Measurements from ENCODE around the gene STK16. TPM values are rescaled to one million over a fixed set of nuclear protein-coding genes. Genes with fewer than 3 reads are reported as not detected.
A peak's percentile ranks its signal among the peaks of the same experiment; 100 is the strongest.

STK16 gene
- total and polyA plus RNA-seq, 10 donors: 17.0 to 47.6 (median 29.5) TPM

DNA sequence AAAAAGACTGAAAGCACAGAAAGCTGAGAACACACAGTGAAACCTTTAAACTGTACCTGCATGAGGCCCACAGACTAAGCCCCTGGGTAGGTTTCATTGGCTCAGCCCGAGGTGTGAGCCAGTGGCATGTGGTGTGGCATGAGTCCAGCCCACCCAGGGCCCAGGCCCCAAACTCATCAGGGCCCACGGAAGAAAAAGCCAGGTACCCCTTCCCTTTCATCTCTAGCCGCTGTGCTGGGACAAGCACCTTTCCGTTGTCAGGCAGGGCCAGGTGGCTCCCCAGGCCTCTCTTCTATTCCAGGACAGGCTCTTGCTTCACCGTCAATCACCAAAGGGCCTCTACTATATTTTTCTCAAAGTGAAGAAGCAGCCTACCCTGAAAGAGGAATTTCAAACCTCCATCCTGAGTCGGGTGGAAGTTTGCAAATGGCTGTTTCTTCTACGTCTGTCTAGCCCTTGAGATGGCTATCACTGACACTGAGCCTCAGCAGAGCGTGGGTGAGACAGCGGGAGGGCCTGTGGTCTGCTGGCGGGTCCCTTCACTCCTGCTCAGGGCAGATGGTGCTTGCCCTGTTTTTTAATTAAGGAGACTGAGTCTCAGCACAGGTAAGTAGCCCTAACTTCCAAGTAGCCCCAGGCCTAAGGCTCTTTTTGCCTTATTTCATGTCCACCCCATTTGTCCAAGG, 42.4 kb downstream of the STK16 start:
- peaks cover 0 to 35% (median 15%) of the 10 kb centered on the region in 6 donors for H3K4me1 ChIP-seq
- intact Hi-C loops (cut with DNase I; ENCODE audit: low total_unique reads): no loop called here
- DNase-seq: no peak
- H3K27me3 ChIP-seq (replicated peaks in 1 of 7): no peaks in the 10 kb centered on the region
- peaks cover 0 to 43% (median 33%) of the 10 kb centered on the region in 6 donors for H3K36me3 ChIP-seq
- 72 to 79% (median 78%) methylated on average over 10 of the region's 10 CpGs for WGBS, 5 donors
- TF ChIP-seq POLR2AphosphoS5 (IDR thresholded peaks at IDR 0.05) (no peak), POLR2A (IDR thresholded peaks at IDR 0.05) (no peak)
- TF ChIP-seq, protein P1, sequence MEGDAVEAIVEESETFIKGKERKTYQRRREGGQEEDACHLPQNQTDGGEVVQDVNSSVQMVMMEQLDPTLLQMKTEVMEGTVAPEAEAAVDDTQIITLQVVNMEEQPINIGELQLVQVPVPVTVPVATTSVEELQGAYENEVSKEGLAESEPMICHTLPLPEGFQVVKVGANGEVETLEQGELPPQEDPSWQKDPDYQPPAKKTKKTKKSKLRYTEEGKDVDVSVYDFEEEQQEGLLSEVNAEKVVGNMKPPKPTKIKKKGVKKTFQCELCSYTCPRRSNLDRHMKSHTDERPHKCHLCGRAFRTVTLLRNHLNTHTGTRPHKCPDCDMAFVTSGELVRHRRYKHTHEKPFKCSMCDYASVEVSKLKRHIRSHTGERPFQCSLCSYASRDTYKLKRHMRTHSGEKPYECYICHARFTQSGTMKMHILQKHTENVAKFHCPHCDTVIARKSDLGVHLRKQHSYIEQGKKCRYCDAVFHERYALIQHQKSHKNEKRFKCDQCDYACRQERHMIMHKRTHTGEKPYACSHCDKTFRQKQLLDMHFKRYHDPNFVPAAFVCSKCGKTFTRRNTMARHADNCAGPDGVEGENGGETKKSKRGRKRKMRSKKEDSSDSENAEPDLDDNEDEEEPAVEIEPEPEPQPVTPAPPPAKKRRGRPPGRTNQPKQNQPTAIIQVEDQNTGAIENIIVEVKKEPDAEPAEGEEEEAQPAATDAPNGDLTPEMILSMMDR (IDR thresholded peaks at IDR 0.05 in 8 of 11, conservative IDR thresholded peaks at IDR 0.05 in 3 of 11): no peak
- no peaks in the 10 kb centered on the region for H3K9me3 ChIP-seq
- no peak overlapping the region for H3K4me3 ChIP-seq
- no peak overlapping the region for H3K27ac ChIP-seq

DNA sequence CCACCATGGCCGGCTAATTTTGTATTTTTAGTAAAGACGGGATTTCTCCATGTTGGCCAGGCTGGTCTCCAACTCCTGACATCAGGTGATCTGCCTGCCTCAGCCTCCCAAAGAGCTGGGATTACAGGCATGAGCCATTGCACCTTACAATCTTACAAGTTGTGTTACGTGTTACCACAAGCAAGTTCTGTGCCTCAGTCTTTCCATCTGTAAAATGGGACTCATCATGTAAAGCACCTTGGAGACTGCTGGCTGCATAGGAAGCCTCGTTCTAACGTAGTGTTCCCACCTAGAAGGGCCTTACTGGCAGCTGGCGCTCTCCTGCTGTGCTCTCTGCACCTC, 43.9 kb downstream of the STK16 start:
- 71 to 95% (median 85%) methylated on average over 6 of the region's 6 CpGs for WGBS, 5 donors
- Histone ChIP-seq H3K27ac (peak overlapping the region in 4 of 8 donors; percentile 14 to 67 (median 50)), H3K4me1 (peaks cover 0 to 35% (median 14%) of the 10 kb centered on the region in 6 donors), H3K27me3 (replicated peaks in 1 of 7) (no peaks in the 10 kb centered on the region), H3K36me3 (peaks cover 0 to 28% (median 20%) of the 10 kb centered on the region in 6 donors), H3K9me3 (no peaks in the 10 kb centered on the region), H3K4me3 (no peak overlapping the region)
- no peak for DNase-seq
- TF ChIP-seq, protein P1 (IDR thresholded peaks at IDR 0.05 in 8 of 11, conservative IDR thresholded peaks at IDR 0.05 in 3 of 11): no peak
- no peak for TF ChIP-seq POLR2AphosphoS5 (IDR thresholded peaks at IDR 0.05)
- TF ChIP-seq POLR2A (IDR thresholded peaks at IDR 0.05): no peak
- intact Hi-C loops (cut with DNase I; ENCODE audit: low total_unique reads): no loop called here

DNA sequence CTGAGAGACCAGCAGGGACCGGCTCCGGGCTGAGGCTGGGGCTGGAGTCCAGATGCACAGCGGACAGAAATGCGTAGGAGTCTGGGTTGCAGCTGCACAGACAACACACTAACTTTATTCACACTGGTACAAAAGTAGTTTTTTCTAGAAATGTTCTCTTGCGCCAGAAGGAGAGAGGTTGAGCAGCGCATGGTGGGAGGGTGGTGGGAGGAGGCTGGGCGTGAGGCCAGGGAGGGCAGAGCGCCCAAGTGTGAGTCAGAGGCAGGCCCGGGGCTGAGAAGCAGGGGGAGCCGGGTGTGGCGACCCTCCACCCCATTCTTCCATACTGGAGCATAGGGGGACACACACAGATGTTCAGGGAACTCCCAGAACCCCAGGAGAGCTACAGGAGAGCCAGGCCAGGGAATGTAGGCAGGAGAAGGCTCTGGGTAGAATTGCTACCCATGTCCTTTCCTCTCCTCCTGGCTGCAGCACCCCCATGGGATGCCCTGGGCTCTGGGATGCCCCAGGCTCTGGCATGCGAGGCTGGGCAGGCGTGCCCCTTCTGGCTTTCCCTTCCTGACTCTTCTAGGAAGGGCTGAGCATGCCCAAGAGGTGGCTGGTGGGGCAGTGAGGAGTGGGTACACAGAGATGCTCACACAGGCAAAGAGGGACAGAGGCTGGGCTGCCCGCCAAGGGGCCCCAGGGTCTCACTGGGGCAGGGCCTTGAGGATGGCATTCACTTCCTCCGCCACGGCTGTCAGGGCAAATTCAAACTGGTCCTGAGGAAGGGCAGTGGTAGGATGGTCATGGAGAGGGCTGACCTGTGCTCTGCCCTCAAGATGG, 44.5 kb downstream of the STK16 start:
- intact Hi-C loops (cut with DNase I; ENCODE audit: low total_unique reads): loop anchor here (5.0 kb wide), 1 partner anchor 127 kb away; the partner anchor contains the start of gene NHEJ1
- TF ChIP-seq POLR2AphosphoS5 (IDR thresholded peaks at IDR 0.05): peak; percentile 56 to 70 (median 65)
- no peak for TF ChIP-seq POLR2A (IDR thresholded peaks at IDR 0.05)
- H3K4me3 ChIP-seq: no peak overlapping the region
- peak overlapping the region in 6 of 8 donors; percentile 3 to 67 (median 42) for H3K27ac ChIP-seq
- peaks cover 0 to 36% (median 16%) of the 10 kb centered on the region in 6 donors for H3K4me1 ChIP-seq
- 48 to 74% (median 68%) methylated on average over 15 to 16 of the region's 16 CpGs for WGBS, 5 donors
- H3K27me3 ChIP-seq (replicated peaks in 1 of 7): no peaks in the 10 kb centered on the region
- peaks cover 0 to 23% (median 14%) of the 10 kb centered on the region in 6 donors for H3K36me3 ChIP-seq
- H3K9me3 ChIP-seq: no peaks in the 10 kb centered on the region
- DNase-seq: peak; percentile 75

DNA sequence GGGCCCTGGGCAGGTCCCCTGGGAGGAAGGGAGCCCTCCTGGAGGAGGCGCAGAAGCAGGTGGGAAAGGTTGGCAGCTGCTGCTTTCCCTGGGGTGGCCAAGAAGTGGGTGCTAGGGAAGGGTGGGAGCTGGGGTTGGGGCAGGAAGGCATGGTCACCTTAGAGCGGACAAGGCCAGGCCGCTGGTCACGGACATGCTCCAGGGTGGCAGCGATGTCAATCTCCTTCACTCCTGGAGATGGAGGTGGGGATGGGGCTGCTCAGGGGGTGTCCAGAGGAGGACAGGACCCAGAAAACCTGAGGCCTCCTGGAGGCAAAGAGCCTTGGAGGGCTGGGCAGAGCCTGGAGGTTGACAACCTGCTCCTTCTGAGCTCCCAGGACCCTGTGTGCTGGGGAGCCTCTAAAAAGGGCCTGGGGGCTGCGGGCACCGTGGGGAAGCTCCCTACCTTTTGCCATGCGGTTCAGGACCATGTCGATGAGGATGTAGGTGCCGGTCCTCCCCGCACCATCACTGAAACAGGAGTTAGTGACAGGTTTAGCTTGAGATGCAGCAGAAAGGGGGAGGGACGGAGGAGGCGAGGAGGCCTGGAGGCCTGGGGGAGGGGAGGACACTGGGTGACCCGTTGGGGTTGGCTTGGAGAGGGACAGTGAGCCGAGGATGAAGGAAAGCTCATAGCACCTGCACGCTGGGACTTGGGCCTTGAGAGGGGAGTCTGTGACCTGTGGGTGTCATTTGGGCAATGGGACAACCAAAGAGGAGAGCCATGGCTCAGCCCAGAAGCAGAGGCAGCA, 45.3 kb downstream of the STK16 start:
- intact Hi-C loops (cut with DNase I; ENCODE audit: low total_unique reads): loop anchor here (5.0 kb wide), 1 partner anchor 128 kb away; the partner anchor contains the start of gene NHEJ1
- 85 to 89% (median 86%) methylated on average over 16 of the region's 16 CpGs for WGBS, 5 donors

More for the DNA sequence above, 45.3 kb downstream of the STK16 start:
- no peak for TF ChIP-seq POLR2AphosphoS5 (IDR thresholded peaks at IDR 0.05)
- H3K4me3 ChIP-seq: no peak overlapping the region
- no peak for DNase-seq
- peaks cover 0 to 14% (median 6%) of the 10 kb centered on the region in 6 donors for H3K36me3 ChIP-seq
- H3K27me3 ChIP-seq (replicated peaks in 1 of 7): no peaks in the 10 kb centered on the region
- H3K27ac ChIP-seq: peak overlapping the region in 1 of 8 donors; percentile 60
- H3K9me3 ChIP-seq: no peaks in the 10 kb centered on the region
- H3K4me1 ChIP-seq: peaks cover 0 to 35% (median 21%) of the 10 kb centered on the region in 6 donors
